HepG2 (cell line): ENCODE results near the gene RMND5A. TPM values are rescaled to one million over a fixed set of nuclear protein-coding genes. Genes with fewer than 3 reads are reported as not detected.
A peak's percentile ranks its signal among the peaks of the same experiment; 100 is the strongest.

Source experiments
- CBFB ChIP-seq: sonication (generic); formaldehyde crosslinking; IDR thresholded peaks from 2 replicates; pipeline ENCODE4 v1.4.0; 2020; ENCODE audit warnings: missing genetic modification reagents
- CBX1 ChIP-seq: IDR thresholded peaks from one replicate; pipeline ENCODE4 v1.6.1; 2016; ENCODE audit warnings: antibody characterized with exemption, low read depth
- CENPT ChIP-seq: sonication (generic); formaldehyde crosslinking; IDR thresholded peaks from 2 replicates; pipeline ENCODE4 v1.8.0; 2022; ENCODE audit warnings: low read depth, mild to moderate bottlenecking, moderate library complexity, missing genetic modification reagents
- HIVEP1 ChIP-seq: sonication (generic); formaldehyde crosslinking; IDR thresholded peaks from 2 replicates; pipeline ENCODE4 v1.4.0; 2020; ENCODE audit warnings: mild to moderate bottlenecking, missing genetic modification reagents
- MED8 ChIP-seq: sonication (generic); formaldehyde crosslinking; IDR thresholded peaks from 2 replicates; pipeline ENCODE4 v1.8.1; 2023; ENCODE audit warnings: mild to moderate bottlenecking, missing genetic modification reagents; ENCODE audit not compliant: insufficient replicate concordance
- MTF2 ChIP-seq: sonication (generic); formaldehyde crosslinking; IDR thresholded peaks from 2 replicates; pipeline ENCODE4 v1.5.0; 2020; ENCODE audit warnings: missing genetic modification reagents, borderline replicate concordance
- PBX3 ChIP-seq: sonication (generic); formaldehyde crosslinking; IDR thresholded peaks from 2 replicates; pipeline ENCODE4 v1.8.1; 2023; ENCODE audit warnings: missing genetic modification reagents, inconsistent platforms, borderline replicate concordance
- RORA ChIP-seq: sonication (generic); formaldehyde crosslinking; IDR thresholded peaks from 2 replicates; pipeline ENCODE4 v1.5.0; 2020; ENCODE audit warnings: mild to moderate bottlenecking, missing genetic modification reagents, moderate library complexity
- SOX13 ChIP-seq, 3 experiments: fragments of 450-650 bp in 1 of 3; sonication (generic) in 1 of 3; formaldehyde crosslinking in 1 of 3; IDR thresholded peaks in 2 of 3; conservative IDR thresholded peaks in 1 of 3; 2 replicates each; pipeline versions ENCODE4 v1.5.0 to v1.6.1; 2016 to 2020; ENCODE audit warnings: antibody characterized with exemption in 1 of 3, mild to moderate bottlenecking in 1 of 3, missing compliant biosample characterization in 1 of 3, missing genetic modification reagents in 1 of 3, moderate library complexity in 1 of 3
- SOX5 ChIP-seq: IDR thresholded peaks from 2 replicates; pipeline ENCODE4 v1.6.1; 2016; ENCODE audit warnings: borderline replicate concordance
- TBL1XR1 ChIP-seq: fragments of 150-350 bp; IDR thresholded peaks from 2 replicates; pipeline ENCODE4 v1.6.1; 2014; ENCODE audit warnings: borderline replicate concordance, low read length; ENCODE audit not compliant: partially characterized antibody
- ZC3H4 ChIP-seq: sonication (generic); formaldehyde crosslinking; IDR thresholded peaks from 2 replicates; pipeline ENCODE4 v1.4.0; 2020; ENCODE audit warnings: missing genetic modification reagents, borderline replicate concordance
- ZNF431 ChIP-seq: sonication (generic); formaldehyde crosslinking; IDR thresholded peaks from 2 replicates; pipeline ENCODE4 v1.9.0; 2022; ENCODE audit warnings: missing genetic modification reagents, low read depth, mild to moderate bottlenecking, borderline replicate concordance
- ZNF547 ChIP-seq: sonication (generic); formaldehyde crosslinking; IDR thresholded peaks from 2 replicates; pipeline ENCODE4 v1.5.1; 2020; ENCODE audit warnings: mild to moderate bottlenecking, missing genetic modification reagents
- ZNF570 ChIP-seq: sonication (generic); formaldehyde crosslinking; IDR thresholded peaks from 2 replicates; pipeline ENCODE4 v1.4.0; 2020; ENCODE audit warnings: mild to moderate bottlenecking, missing genetic modification reagents, borderline replicate concordance
- ZNF652 ChIP-seq: IDR thresholded peaks from 2 replicates; pipeline ENCODE4 v1.6.1; 2016; ENCODE audit warnings: low read depth, borderline replicate concordance
- ZNF839 ChIP-seq: sonication (generic); formaldehyde crosslinking; IDR thresholded peaks from 2 replicates; pipeline ENCODE4 v1.4.0; 2020; ENCODE audit warnings: missing genetic modification reagents, mild to moderate bottlenecking, borderline replicate concordance
- polyA plus RNA-seq, 8 experiments: library from polyadenylated mRNA; depleted of rRNA in 3 of 8; stranded (reverse) in 7 of 8; unstranded in 1 of 8; fragments of >200 nt; fragmentation: Illumina TruSeq in 4 of 8; extraction: Trizol in 4 of 8; gene quantifications; 2 replicates each; pipeline versions ENCODE4 v1.2.1 to v1.2.3, GENCODE V29; 2011 to 2016; ENCODE audit warnings: low read depth in 4 of 8, missing spikeins in 1 of 8, mixed read lengths in 1 of 8; ENCODE audit not compliant: insufficient read depth in 1 of 8
- total RNA-seq, 5 experiments: library from RNA; depleted of rRNA; stranded (reverse); fragments of >200 nt; fragmentation: Illumina TruSeq; extraction: Trizol; gene quantifications; 2 replicates each; pipeline ENCODE4 v1.2.3, GENCODE V29; 2016; ENCODE audit warnings: low read depth in 1 of 5
- TF ChIP-seq, protein P1 (sequence below): sonication (generic); formaldehyde crosslinking; IDR thresholded peaks from 2 replicates; pipeline ENCODE4 v1.5.0; 2020; ENCODE audit warnings: missing genetic modification reagents
- TF ChIP-seq, protein P2 (sequence below): sonication (generic); formaldehyde crosslinking; IDR thresholded peaks from 2 replicates; pipeline ENCODE4 v1.4.0; 2020; ENCODE audit warnings: missing genetic modification reagents
- TF ChIP-seq, protein P3 (sequence below): sonication (generic); formaldehyde crosslinking; IDR thresholded peaks from 2 replicates; pipeline ENCODE4 v1.9.0; 2021; ENCODE audit warnings: missing genetic modification reagents, borderline replicate concordance
- TF ChIP-seq, protein P4 (sequence below): sonication (generic); formaldehyde crosslinking; IDR thresholded peaks from 2 replicates; pipeline ENCODE4 v1.8.0; 2022; ENCODE audit warnings: mild to moderate bottlenecking, missing genetic modification reagents; ENCODE audit not compliant: insufficient replicate concordance

RMND5A gene
- total and polyA plus RNA-seq, 2 of the 13 experiments (the other 11 are each of a cell fraction or from before 2014, with no cell fraction given): 31.0 to 66.4 TPM

DNA sequence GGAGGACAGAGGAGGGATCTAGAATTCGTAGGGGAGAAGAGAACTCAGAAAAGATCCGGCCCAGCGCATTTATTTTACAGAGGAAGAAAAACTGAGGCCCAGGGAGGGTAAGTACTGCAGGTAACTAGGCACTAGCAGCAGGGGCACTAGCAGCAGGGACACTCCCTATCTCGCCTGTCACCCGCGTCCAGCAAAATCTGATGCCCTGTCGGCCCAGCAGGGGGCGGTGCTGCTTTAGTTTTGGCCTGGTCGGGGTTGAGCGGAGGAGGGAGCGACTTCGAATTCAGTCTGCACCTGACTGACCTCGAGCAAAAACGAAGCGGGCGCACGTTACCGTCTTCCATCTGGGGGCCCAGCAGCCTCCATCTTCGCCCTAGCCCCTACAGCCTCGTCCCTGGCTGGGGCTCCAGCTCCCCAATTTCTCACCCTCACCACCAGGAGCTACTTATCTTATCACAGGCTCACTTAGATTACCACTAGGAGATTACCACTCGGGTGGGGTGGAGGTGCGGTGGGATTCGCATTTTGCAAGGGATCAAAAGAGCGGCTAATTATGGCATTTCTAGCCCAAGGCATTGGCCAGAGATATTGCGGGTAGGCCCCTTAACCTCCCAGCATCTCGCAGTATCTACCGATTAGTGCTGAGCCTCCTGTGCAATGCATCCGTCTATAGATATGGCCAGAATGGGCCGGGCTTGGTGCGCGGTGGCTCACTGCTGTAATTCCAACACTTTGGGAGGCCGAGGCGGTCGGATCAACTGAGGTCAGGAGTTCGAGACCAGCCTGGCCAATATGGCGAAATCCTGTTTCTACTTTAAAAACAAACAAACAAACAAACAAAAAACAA lies 88.4 kb downstream of the RMND5A start (continued):
- TF ChIP-seq ZNF652 (CRISPR knock-in tag) (no peak), ZNF431 (CRISPR knock-in tag) (0 out of 2 replicates have a peak, but pooled peaks have one; percentile 61), ZNF547 (CRISPR knock-in tag) (peak; percentile 84), PBX3 (CRISPR knock-in tag) (no peak), SOX13 (IDR thresholded peaks at IDR 0.05) (no peak), SOX13 (CRISPR knock-in tag; conservative IDR thresholded peaks at IDR 0.05 in 1 of 2, IDR thresholded peaks at IDR 0.05 in 1 of 2) (no peak; a peak in 1 of 4 replicates), MED8 (CRISPR knock-in tag) (no peak), RORA (no peak), TBL1XR1 (no peak), CBX1 (no peak), ZNF839 (CRISPR knock-in tag) (no peak), ZC3H4 (CRISPR knock-in tag) (no peak), HIVEP1 (no peak), CENPT (CRISPR knock-in tag) (no peak), MTF2 (CRISPR knock-in tag) (no peak), SOX5 (peak; percentile 47; the same call in 1 of the 2 replicates), ZNF570 (no peak), CBFB (0 out of 2 replicates have a peak, but pooled peaks have one; percentile 13)
- TF ChIP-seq, protein P1, sequence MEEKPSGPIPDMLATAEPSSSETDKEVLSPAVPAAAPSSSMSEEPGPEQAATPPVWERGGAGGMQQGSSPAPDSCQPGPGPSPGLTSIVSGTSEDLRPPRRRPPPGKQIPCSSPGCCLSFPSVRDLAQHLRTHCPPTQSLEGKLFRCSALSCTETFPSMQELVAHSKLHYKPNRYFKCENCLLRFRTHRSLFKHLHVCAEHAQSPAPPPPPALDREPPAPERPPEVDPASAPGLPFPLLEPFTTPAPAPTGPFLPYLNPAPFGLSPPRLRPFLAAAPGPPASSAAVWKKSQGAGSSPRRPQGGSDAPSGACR (CRISPR knock-in tag): no peak
- TF ChIP-seq, protein P2, sequence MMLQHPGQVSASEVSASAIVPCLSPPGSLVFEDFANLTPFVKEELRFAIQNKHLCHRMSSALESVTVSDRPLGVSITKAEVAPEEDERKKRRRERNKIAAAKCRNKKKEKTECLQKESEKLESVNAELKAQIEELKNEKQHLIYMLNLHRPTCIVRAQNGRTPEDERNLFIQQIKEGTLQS: no peak
- TF ChIP-seq, protein P3, sequence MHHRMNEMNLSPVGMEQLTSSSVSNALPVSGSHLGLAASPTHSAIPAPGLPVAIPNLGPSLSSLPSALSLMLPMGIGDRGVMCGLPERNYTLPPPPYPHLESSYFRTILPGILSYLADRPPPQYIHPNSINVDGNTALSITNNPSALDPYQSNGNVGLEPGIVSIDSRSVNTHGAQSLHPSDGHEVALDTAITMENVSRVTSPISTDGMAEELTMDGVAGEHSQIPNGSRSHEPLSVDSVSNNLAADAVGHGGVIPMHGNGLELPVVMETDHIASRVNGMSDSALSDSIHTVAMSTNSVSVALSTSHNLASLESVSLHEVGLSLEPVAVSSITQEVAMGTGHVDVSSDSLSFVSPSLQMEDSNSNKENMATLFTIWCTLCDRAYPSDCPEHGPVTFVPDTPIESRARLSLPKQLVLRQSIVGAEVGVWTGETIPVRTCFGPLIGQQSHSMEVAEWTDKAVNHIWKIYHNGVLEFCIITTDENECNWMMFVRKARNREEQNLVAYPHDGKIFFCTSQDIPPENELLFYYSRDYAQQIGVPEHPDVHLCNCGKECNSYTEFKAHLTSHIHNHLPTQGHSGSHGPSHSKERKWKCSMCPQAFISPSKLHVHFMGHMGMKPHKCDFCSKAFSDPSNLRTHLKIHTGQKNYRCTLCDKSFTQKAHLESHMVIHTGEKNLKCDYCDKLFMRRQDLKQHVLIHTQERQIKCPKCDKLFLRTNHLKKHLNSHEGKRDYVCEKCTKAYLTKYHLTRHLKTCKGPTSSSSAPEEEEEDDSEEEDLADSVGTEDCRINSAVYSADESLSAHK (CRISPR knock-in tag): no peak
- TF ChIP-seq, protein P4, sequence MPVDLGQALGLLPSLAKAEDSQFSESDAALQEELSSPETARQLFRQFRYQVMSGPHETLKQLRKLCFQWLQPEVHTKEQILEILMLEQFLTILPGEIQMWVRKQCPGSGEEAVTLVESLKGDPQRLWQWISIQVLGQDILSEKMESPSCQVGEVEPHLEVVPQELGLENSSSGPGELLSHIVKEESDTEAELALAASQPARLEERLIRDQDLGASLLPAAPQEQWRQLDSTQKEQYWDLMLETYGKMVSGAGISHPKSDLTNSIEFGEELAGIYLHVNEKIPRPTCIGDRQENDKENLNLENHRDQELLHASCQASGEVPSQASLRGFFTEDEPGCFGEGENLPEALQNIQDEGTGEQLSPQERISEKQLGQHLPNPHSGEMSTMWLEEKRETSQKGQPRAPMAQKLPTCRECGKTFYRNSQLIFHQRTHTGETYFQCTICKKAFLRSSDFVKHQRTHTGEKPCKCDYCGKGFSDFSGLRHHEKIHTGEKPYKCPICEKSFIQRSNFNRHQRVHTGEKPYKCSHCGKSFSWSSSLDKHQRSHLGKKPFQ (CRISPR knock-in tag): no peak
